DND-41 (cell line): ENCODE measurements around the gene BRAP.
"Not testable (repeated sequence)": the region's sequence is repeated elsewhere in the genome, so short reads cannot be mapped to it uniquely, and the experiment has no call there.

Experiments
- EZH2 ChIP-seq: IDR thresholded peaks from 3 replicates; pipeline ENCODE4 v1.6.1; 2012; ENCODE audit warnings: borderline replicate concordance, low read depth, mild to moderate bottlenecking, moderate library complexity, low read length, inconsistent platforms; ENCODE audit not compliant: severe bottlenecking
- TF ChIP-seq, protein P1 (sequence below): IDR thresholded peaks from 2 replicates; pipeline ENCODE4 v1.5.1; 2012; ENCODE audit warnings: borderline replicate concordance, low read length, moderate library complexity, mild to moderate bottlenecking; ENCODE audit not compliant: poor library complexity, severe bottlenecking; ENCODE audit errors: extremely low read depth

DNA sequence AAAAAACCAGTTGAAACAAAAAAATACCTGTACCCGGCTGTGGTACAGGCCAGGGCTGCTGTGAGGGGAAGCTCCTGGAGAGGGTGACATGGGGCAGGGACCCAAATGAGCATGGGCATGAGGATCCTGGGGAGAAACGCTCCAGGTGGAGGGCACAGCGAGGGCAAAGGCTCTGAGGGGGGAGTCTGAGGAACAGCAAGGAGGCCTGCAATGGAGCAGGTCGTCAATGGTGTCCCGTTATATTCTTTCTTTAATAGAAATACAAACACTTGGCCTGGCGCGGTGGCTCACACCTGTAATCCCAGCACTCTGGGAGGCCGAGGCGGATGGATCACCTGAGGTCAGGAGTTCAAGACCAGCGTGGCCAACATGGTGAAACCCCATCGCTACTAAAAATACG lies 84.8 kb downstream of the BRAP start:
- TF ChIP-seq EZH2 = not testable (repeated sequence)
- TF ChIP-seq, protein P1, sequence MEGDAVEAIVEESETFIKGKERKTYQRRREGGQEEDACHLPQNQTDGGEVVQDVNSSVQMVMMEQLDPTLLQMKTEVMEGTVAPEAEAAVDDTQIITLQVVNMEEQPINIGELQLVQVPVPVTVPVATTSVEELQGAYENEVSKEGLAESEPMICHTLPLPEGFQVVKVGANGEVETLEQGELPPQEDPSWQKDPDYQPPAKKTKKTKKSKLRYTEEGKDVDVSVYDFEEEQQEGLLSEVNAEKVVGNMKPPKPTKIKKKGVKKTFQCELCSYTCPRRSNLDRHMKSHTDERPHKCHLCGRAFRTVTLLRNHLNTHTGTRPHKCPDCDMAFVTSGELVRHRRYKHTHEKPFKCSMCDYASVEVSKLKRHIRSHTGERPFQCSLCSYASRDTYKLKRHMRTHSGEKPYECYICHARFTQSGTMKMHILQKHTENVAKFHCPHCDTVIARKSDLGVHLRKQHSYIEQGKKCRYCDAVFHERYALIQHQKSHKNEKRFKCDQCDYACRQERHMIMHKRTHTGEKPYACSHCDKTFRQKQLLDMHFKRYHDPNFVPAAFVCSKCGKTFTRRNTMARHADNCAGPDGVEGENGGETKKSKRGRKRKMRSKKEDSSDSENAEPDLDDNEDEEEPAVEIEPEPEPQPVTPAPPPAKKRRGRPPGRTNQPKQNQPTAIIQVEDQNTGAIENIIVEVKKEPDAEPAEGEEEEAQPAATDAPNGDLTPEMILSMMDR = not testable (repeated sequence)
